Measurements from ENCODE around the gene GNL1. TPM values are rescaled to one million over a fixed set of nuclear protein-coding genes. Genes with fewer than 3 reads are reported as not detected.

GNL1 gene
- total and polyA plus RNA-seq, 2 donors (not counting 3 experiments of a cell fraction or from before 2014, with no cell fraction given): 58.4 to 87.3 TPM

- ChIA-PET CTCF (interaction anchor here (0.9 to 2.7 kb wide), 11 partner anchors 9 to 160 kb away, joined by 3 to 17 read pairs (median 7); partner anchors contain the start of genes DHX16 and PRR3), POLR2A (interaction anchor here (0.9 to 1.9 kb wide), 3 partner anchors 14 to 44 kb away, joined by 4 to 9 read pairs (median 6); partner anchors contain the start of genes GNL1 and PRR3)
- dilution Hi-C loops (cut with MboI; ENCODE audit: extremely low pct_ligation_motif_present, low sequenced_read_pairs): no loop called here
- peak overlapping the region; percentile 82 for H3K4me2 ChIP-seq (ENCODE audit: insufficient read depth, low read length)
- no peak for DNase-seq (ENCODE audit: low read depth, low spot score)
- peaks cover 18% of the 10 kb centered on the region for H3K4me1 ChIP-seq (ENCODE audit: control insufficient read depth, extremely low read depth, insufficient read depth, low read length)
- peaks cover 39% of the 10 kb centered on the region for H3K79me2 ChIP-seq (ENCODE audit: control insufficient read depth, insufficient read depth, low read length)
- peak overlapping the region; percentile 86 for H3K27ac ChIP-seq (ENCODE audit: insufficient read depth, low read depth, low read length)
- no peak for TF ChIP-seq FOS (IDR thresholded peaks at IDR 0.05; ENCODE audit: borderline replicate concordance, insufficient read depth, low read length)
- H3K27me3 ChIP-seq (ENCODE audit: control insufficient read depth in 2 of 2, insufficient read depth in 2 of 2, low read length in 2 of 2): no peaks in the 10 kb centered on the region
- FAIRE-seq: no peak
- no peaks in the 10 kb centered on the region for H3K9me3 ChIP-seq (replicated peaks; ENCODE audit: control insufficient read depth, insufficient read depth, low read length)
- peak overlapping the region; percentile 93 for H2AFZ ChIP-seq (ENCODE audit: low read depth, low read length)
- intact Hi-C loops (cut with micrococcal nuclease): loop anchor here (1.0 kb wide), 4 partner anchors 14 to 87 kb away; partner anchors contain the start of genes GNL1, MRPS18B and PPP1R10
- no peaks in the 10 kb centered on the region for H3K36me3 ChIP-seq (ENCODE audit: control insufficient read depth in 2 of 2, extremely low read depth in 1 of 2, insufficient read depth in 2 of 2, low read length in 2 of 2)
- H4K20me1 ChIP-seq (replicated peaks; ENCODE audit: control insufficient read depth, extremely low read depth, insufficient read depth, low read length): no peaks in the 10 kb centered on the region
- H3K4me3 ChIP-seq (replicated peaks in 1 of 3; ENCODE audit: insufficient read depth in 1 of 3, low read depth in 1 of 3, low read length in 3 of 3): peak overlapping the region; percentile 54 to 86 (median 76)
- no peaks in the 10 kb centered on the region for H3K9me1 ChIP-seq (replicated peaks; ENCODE audit: control insufficient read depth, extremely low read depth, insufficient read depth, low read length)
- BruUV-seq (replicated peaks): TSS peak; percentile 78
- peak overlapping the region; percentile 90 for H3K9ac ChIP-seq (replicated peaks; ENCODE audit: extremely low read depth, insufficient read depth, low read length)
These were observed 14.4 kb upstream of the GNL1 start for GRCh38 chr6:30570740-30571074.

GRCh38 chr6:30570263-30570662, 14.0 kb upstream of the GNL1 start:
- BruUV-seq (replicated peaks): no TSS peak
- Histone ChIP-seq H3K9ac (replicated peaks; ENCODE audit: extremely low read depth, insufficient read depth, low read length) (peak overlapping the region; percentile 90), H3K36me3 (ENCODE audit: control insufficient read depth in 2 of 2, extremely low read depth in 1 of 2, insufficient read depth in 2 of 2, low read length in 2 of 2) (no peaks in the 10 kb centered on the region), H2AFZ (ENCODE audit: low read depth, low read length) (peak overlapping the region; percentile 93), H3K4me3 (replicated peaks in 1 of 3; ENCODE audit: insufficient read depth in 1 of 3, low read depth in 1 of 3, low read length in 3 of 3) (peak overlapping the region in 1 of 3 experiments; percentile 76), H3K79me2 (ENCODE audit: control insufficient read depth, insufficient read depth, low read length) (peaks cover 35% of the 10 kb centered on the region), H4K20me1 (replicated peaks; ENCODE audit: control insufficient read depth, extremely low read depth, insufficient read depth, low read length) (no peaks in the 10 kb centered on the region), H3K27ac (ENCODE audit: insufficient read depth, low read depth, low read length) (no peak overlapping the region), H3K9me1 (replicated peaks; ENCODE audit: control insufficient read depth, extremely low read depth, insufficient read depth, low read length) (no peaks in the 10 kb centered on the region), H3K4me1 (ENCODE audit: control insufficient read depth, extremely low read depth, insufficient read depth, low read length) (peaks cover 18% of the 10 kb centered on the region), H3K27me3 (ENCODE audit: control insufficient read depth in 2 of 2, insufficient read depth in 2 of 2, low read length in 2 of 2) (no peaks in the 10 kb centered on the region), H3K9me3 (replicated peaks; ENCODE audit: control insufficient read depth, insufficient read depth, low read length) (no peaks in the 10 kb centered on the region), H3K4me2 (ENCODE audit: insufficient read depth, low read length) (peak overlapping the region; percentile 82)
- TF ChIP-seq CTCF (IDR thresholded peaks at IDR 0.05; ENCODE audit: extremely low read depth in 1 of 2, insufficient read depth in 1 of 2, low read depth in 1 of 2, low read length in 2 of 2) (no peak), MAX (IDR thresholded peaks at IDR 0.05; ENCODE audit: insufficient read depth, insufficient read length) (no peak), FOS (IDR thresholded peaks at IDR 0.05; ENCODE audit: borderline replicate concordance, insufficient read depth, low read length) (no peak), EZH2 (IDR thresholded peaks at IDR 0.05; ENCODE audit: borderline replicate concordance, low read depth, low read length, severe bottlenecking) (no peak), POLR2A (IDR thresholded peaks at IDR 0.05; ENCODE audit: low read depth, low read length) (no peak), POLR2AphosphoS5 (IDR thresholded peaks at IDR 0.05; ENCODE audit: insufficient read depth, low read depth, low read length) (no peak), JUN (IDR thresholded peaks at IDR 0.05; ENCODE audit: borderline replicate concordance, insufficient read depth, insufficient read length, low read depth) (no peak), MYC (IDR thresholded peaks at IDR 0.05; ENCODE audit: low read depth, low read length) (no peak), GATA2 (IDR thresholded peaks at IDR 0.05; ENCODE audit: insufficient read depth, insufficient read length, low read depth, low read length) (no peak)
- CTCF ChIA-PET: interaction anchor here (1.5 to 2.7 kb wide), 7 partner anchors 13 to 161 kb away, joined by 3 to 17 read pairs (median 8); partner anchors contain the start of genes DHX16 and PRR3
- DNase-seq (ENCODE audit: low read depth, low spot score) (no peak), FAIRE-seq (no peak)
- intact Hi-C loops (cut with micrococcal nuclease): no loop called here
- dilution Hi-C loops (cut with MboI; ENCODE audit: extremely low pct_ligation_motif_present, low sequenced_read_pairs): no loop called here
- POLR2A ChIA-PET: interaction anchor here (1.9 kb wide), 1 partner anchor 13 kb away, joined by 9 read pairs; the partner anchor contains the start of genes GNL1 and PRR3
